Activated CD4-positive, alpha-beta T cell treated with anti-CD3 and anti-CD28 coated beads, Interleukin-2, amount 50 U/mL, for 24 hours (primary cell): ENCODE data around the gene BSCL2.
"Not testable (repeated sequence)": the region's sequence is repeated elsewhere in the genome, so short reads cannot be mapped to it uniquely, and the experiment has no call there.

ENCODE experiments used
- DNase-seq, 2 donors: peaks; one replicate each; pipeline ENCODE4 v3.0.0-alpha.2; 2020; ENCODE audit warnings: low read depth in 1 of 2, low spot score in 1 of 2

The BSCL2 gene

GRCh38 chr11:62707277-62707861 is at the start of gene BSCL2, which contains the start of gene GNG3:
Gene BSCL2, minus strand, starts transcription at chr11:62707424. Its CDS starts 229 bp downstream, at chr11:62707195.
Gene GNG3, plus strand, starts transcription at chr11:62707676. Its CDS starts 620 bp downstream, at chr11:62708296.
- no peak for DNase-seq

- DNase-seq: no peak
These were observed 47.9 kb upstream of the BSCL2 start for GRCh38 chr11:62755086-62755615.

GRCh38 chr11:62753736-62754603 is 46.7 kb upstream of the BSCL2 start, which contains the start of gene ZBTB3:
Gene ZBTB3, minus strand, starts transcription at chr11:62754160. Its CDS starts 496 bp downstream, at chr11:62753664.
- peak; percentile 96 to 97 for DNase-seq

GRCh38 chr11:62752994-62753735 is 45.9 kb upstream of the BSCL2 start:
- no peak for DNase-seq

GRCh38 chr11:62752177-62752785 is 45.1 kb upstream of the BSCL2 start:
- no peak for DNase-seq

GRCh38 chr11:62749931-62750330 is 42.7 kb upstream of the BSCL2 start:
- DNase-seq: not testable (repeated sequence)

- no peak for DNase-seq
These were observed 40.4 kb upstream of the BSCL2 start for GRCh38 chr11:62747475-62748160.

GRCh38 chr11:62737196-62737595 is 30.0 kb upstream of the BSCL2 start:
- no peak for DNase-seq

GRCh38 chr11:62732830-62733229 is 25.6 kb upstream of the BSCL2 start:
- DNase-seq: no peak

- not testable (repeated sequence) for DNase-seq
These were observed 22.9 kb upstream of the BSCL2 start for GRCh38 chr11:62730076-62730475.

GRCh38 chr11:62728171-62728988 is 21.2 kb upstream of the BSCL2 start, which contains the start of gene TTC9C:
Gene TTC9C, plus strand, starts transcription at chr11:62728486. Its CDS starts 363 bp downstream, at chr11:62728849.
- DNase-seq: peak; percentile 54 to 80

- peak; percentile 51 to 87 for DNase-seq
These were observed 20.6 kb upstream of the BSCL2 start for GRCh38 chr11:62727872-62728170.

- DNase-seq: peak; percentile 88 to 99
These were observed 20.1 kb upstream of the BSCL2 start, which contains the start of gene HNRNPUL2 for GRCh38 chr11:62727165-62727871. Gene HNRNPUL2, minus strand, starts transcription at chr11:62727457. Its CDS starts 301 bp downstream, at chr11:62727156.

GRCh38 chr11:62726915-62727164 is 19.6 kb upstream of the BSCL2 start:
- no peak for DNase-seq

GRCh38 chr11:62726156-62726914 is 19.1 kb upstream of the BSCL2 start:
- DNase-seq: no peak

- DNase-seq: no peak
These were observed 18.4 kb upstream of the BSCL2 start for GRCh38 chr11:62725646-62726045.

- no peak for DNase-seq
These were observed 16.9 kb upstream of the BSCL2 start for GRCh38 chr11:62724171-62724570.

GRCh38 chr11:62721994-62722393 is 14.8 kb upstream of the BSCL2 start:
- no peak for DNase-seq
